HUES6 (cell line): ENCODE data around the gene RASA4B.
"Not testable (repeated sequence)": the region's sequence is repeated elsewhere in the genome, so short reads cannot be mapped to it uniquely, and the experiment has no call there.

ENCODE experiments used
- H3K27ac ChIP-seq: 2 replicates; pipeline ENCODE4 v1.7.0; 2013; ENCODE audit warnings: low read depth, mild to moderate bottlenecking, low read length, inconsistent platforms
- H3K27me3 ChIP-seq: 2 replicates; pipeline ENCODE4 v1.6.1; 2013; ENCODE audit warnings: low read length; ENCODE audit not compliant: control insufficient read depth, insufficient read depth
- H3K36me3 ChIP-seq: 2 replicates; pipeline ENCODE4 v1.6.1; 2013; ENCODE audit warnings: low read length; ENCODE audit not compliant: control insufficient read depth, insufficient read depth
- H3K4me1 ChIP-seq: 2 replicates; pipeline ENCODE4 v1.6.1; 2013; ENCODE audit warnings: low read length; ENCODE audit not compliant: control insufficient read depth, insufficient read depth
- H3K4me3 ChIP-seq: 2 replicates; pipeline ENCODE4 v1.5.1; 2013; ENCODE audit warnings: low read depth, low read length
- H3K9ac ChIP-seq: one replicate; pipeline ENCODE4 v1.6.1; 2013; ENCODE audit warnings: mild to moderate bottlenecking, low read length
- H3K9me3 ChIP-seq: 2 replicates; pipeline ENCODE4 v1.6.1; 2013; ENCODE audit warnings: low read depth, low read length; ENCODE audit not compliant: control insufficient read depth, insufficient read depth

RASA4B gene

DNA sequence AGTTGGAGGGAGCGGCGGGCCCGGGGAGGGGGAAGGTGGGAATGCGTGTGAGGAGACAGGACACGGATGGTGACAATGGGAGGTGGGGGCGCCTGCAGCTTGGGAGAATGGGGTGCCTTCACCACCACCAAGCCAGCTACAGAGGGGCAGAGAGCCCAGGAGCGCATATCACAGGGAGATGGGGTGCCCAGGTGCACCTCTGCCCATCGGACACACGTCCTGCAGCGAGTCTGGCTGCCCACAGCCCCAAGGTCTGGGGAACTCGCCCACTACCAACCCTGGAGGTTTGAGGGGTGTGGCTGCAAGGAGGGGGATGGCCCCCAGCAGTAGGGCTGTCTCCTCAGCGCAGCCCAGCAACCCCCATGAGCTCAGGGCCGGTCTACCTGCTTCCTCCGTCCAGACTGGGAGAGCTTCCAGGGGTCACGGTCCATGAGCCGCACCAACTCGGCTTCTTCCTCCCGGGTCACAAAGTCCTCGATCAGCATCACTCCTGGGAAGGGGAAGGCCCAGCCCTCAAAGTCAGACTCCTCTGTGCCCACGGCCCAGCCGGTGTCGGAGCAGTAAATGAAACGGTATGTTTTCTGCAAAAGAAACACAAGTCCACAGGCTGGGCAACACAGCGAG lies 58.2 kb downstream of the RASA4B start:
- Histone ChIP-seq H3K27ac (no peak overlapping the region), H3K9ac (no peak overlapping the region), H3K4me3 (no peak overlapping the region), H3K36me3 (peaks cover 49% of the 10 kb centered on the region), H3K9me3 (no peaks in the 10 kb centered on the region), H3K4me1 (0 out of 2 replicates have a peak, but pooled peaks cover 4% of the 10 kb centered on the region), H3K27me3 (no peaks in the 10 kb centered on the region)

DNA sequence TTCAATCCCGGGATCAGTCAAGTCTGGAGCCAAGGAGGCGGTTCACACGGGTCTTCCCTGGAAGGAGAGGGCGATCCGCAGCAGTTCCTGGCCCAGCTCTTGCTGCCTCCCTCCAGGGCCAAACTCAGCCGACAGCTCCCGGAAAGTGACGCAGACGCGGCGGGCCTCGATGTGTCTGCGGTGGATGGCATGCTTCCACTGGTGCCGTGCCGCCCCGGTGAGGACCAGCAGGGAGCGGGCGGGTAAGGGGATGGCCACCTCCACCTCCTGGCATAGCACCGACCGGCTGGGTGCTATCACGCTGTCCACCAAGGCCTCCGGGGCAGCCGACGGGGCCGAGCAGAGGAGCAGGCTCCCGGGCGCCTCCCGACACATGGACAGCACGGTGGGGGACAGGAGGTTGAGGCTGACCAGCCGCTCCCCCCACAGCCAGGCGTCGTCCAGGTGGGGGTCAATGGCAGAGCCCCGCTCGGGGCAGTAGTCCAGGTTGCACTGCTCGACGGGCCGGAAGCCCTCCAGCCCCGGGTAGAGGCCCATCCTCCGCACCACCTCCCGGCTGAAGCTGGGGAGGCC lies 60.1 kb downstream of the RASA4B start:
- Histone ChIP-seq H3K27me3 (no peaks in the 10 kb centered on the region), H3K4me3 (no peak overlapping the region), H3K9me3 (no peaks in the 10 kb centered on the region), H3K4me1 (no peaks in the 10 kb centered on the region), H3K9ac (no peak overlapping the region), H3K36me3 (peaks cover 49% of the 10 kb centered on the region), H3K27ac (no peak overlapping the region)

DNA sequence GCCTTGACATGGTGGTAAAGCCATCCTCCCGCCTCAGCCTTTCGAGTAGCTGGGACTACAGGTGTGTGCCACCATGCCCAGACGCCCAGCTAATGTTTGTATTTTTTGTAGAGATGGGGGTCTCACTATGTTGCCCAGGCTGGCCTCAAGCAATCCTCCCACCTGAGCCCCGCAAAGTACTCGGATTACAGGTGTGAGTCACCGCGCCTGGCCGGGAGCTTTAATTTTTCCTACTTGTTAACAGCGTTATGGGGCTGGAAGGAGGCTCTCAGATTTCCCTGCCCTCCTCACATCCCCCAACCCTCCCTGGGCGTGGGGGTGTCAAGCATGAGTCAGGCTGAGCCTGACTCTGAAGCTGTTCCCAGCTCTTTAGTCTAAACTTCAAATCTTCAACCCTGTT lies 61.2 kb downstream of the RASA4B start:
- H3K36me3 ChIP-seq = peaks cover 49% of the 10 kb centered on the region
- peaks cover 6% of the 10 kb centered on the region; the same call in 1 of the 2 replicates for H3K4me1 ChIP-seq
- no peak overlapping the region for H3K4me3 ChIP-seq
- H3K9me3 ChIP-seq = no peaks in the 10 kb centered on the region
- no peaks in the 10 kb centered on the region for H3K27me3 ChIP-seq
- no peak overlapping the region for H3K27ac ChIP-seq
- no peak overlapping the region for H3K9ac ChIP-seq

DNA sequence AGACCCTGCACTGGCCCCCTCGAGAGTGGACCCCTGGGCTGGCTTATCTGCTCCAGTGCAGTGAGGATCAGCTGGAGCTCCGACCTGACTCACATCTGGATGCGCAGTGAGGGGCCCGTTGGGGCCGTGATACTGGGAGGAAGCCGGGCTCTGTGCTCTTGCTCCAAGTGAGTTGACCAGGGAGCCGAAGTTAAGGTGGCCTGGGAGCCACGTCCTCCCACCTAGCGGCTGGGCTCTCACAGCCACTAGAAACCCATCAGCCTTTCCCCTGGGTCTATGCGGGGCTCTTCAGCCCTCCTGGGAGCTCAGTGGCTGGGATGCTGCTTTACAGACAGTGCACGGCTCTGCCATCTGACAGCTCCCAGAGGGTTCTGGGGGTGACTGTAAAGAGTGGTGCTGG lies 62.0 kb downstream of the RASA4B start:
- Histone ChIP-seq H3K9me3 (no peaks in the 10 kb centered on the region), H3K9ac (no peak overlapping the region), H3K27ac (no peak overlapping the region), H3K36me3 (peaks cover 49% of the 10 kb centered on the region), H3K4me3 (no peak overlapping the region), H3K4me1 (peaks cover 7% of the 10 kb centered on the region; the same call in 1 of the 2 replicates), H3K27me3 (no peaks in the 10 kb centered on the region)

DNA sequence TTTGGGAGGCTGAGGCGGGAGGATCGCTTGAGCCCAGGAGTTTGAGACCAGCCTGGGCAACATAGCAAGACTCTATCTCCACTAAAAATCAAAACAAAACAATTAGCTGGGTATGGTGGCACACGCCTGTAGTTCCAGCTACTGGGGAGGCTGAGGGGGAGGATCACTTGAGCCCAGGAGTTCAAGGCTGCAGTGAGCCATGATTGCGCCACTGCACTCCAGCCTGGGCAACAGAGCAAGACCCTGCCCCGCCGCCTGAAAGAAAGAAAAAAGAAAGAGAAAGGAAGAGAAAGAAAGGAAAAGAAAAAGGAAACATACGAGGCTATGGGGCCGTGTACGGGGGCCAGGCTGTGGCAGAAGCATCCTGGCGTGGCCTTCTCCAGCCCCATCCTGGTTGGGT lies 62.6 kb downstream of the RASA4B start:
- not testable (repeated sequence) for H3K4me1 ChIP-seq
- peaks cover 44% of the 10 kb centered on the region for H3K36me3 ChIP-seq

DNA sequence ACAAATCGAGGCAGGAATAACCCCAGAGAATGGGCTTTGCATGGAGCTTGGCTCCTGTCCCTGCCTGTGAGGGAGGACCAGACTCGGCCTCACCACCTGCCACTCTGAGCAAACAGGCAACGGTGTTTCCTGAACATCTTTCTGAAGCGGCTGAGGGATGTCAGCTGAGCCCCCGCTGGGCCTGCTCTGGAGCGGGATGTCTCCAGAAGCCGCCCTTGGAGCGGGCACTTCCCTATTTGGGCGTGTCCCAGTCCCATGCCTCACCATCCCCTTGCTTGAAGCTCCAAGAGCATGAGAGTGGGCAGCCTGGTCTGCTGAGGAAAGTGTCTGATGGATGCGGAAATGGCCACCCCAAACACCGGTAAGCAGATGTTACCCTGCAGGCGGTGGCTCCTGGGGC lies 63.1 kb downstream of the RASA4B start:
- Histone ChIP-seq H3K27me3 (no peaks in the 10 kb centered on the region), H3K4me3 (no peak overlapping the region), H3K36me3 (peaks cover 42% of the 10 kb centered on the region), H3K9ac (no peak overlapping the region), H3K4me1 (peaks cover 7% of the 10 kb centered on the region; the same call in 1 of the 2 replicates), H3K9me3 (no peaks in the 10 kb centered on the region), H3K27ac (no peak overlapping the region)

More for the DNA sequence above, 62.6 kb downstream of the RASA4B start:
- H3K27ac ChIP-seq, H3K4me3 ChIP-seq, H3K9me3 ChIP-seq, H3K9ac ChIP-seq, H3K27me3 ChIP-seq: not testable (repeated sequence)

DNA sequence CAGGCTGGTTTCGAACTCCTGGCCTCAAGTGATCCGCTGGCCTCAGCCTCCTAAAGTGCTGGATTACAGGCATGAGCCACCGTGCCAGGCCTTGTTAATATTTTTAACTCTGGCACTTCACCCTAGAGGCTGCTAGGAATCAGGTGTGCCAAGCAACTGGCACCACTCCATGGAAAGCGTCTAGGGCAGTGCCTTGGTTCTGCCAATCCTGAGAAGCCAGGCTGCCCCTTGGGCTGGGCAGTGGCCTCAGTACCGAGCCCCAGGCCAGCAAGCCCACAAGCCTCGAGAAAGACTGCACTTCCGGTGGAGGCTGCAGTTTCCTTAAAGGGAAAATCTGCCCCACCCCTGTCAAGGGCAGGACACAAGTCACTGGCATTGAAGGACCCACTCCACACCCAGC lies 64.3 kb downstream of the RASA4B start:
- Histone ChIP-seq H3K9ac (no peak overlapping the region), H3K4me3 (no peak overlapping the region), H3K36me3 (peaks cover 30% of the 10 kb centered on the region), H3K4me1 (peaks cover 7% of the 10 kb centered on the region; the same call in 1 of the 2 replicates), H3K9me3 (no peaks in the 10 kb centered on the region), H3K27ac (no peak overlapping the region), H3K27me3 (no peaks in the 10 kb centered on the region)

DNA sequence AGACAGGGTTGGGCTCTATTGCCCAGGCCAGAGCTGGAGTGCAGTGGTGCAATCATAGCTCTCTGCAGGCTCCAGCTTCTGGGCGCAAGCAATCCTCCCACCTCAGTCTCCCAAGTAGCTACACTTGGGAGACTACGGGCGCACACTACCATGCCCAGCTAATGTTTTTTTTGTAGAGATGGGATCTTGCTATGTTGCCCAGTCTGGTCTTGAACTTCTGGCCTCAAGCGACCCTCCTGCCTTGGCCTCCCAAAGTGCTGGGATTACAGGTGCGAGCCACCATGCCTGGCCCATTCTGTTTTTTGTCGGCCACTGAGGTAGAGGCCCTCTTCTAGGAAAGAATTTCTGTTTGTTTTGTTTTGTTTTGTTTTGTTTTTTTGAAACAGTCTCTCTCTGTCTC lies 65.1 kb downstream of the RASA4B start:
- no peak overlapping the region for H3K27ac ChIP-seq
- H3K9ac ChIP-seq = no peak overlapping the region
- H3K4me1 ChIP-seq = peaks cover 7% of the 10 kb centered on the region; the same call in 1 of the 2 replicates

DNA sequence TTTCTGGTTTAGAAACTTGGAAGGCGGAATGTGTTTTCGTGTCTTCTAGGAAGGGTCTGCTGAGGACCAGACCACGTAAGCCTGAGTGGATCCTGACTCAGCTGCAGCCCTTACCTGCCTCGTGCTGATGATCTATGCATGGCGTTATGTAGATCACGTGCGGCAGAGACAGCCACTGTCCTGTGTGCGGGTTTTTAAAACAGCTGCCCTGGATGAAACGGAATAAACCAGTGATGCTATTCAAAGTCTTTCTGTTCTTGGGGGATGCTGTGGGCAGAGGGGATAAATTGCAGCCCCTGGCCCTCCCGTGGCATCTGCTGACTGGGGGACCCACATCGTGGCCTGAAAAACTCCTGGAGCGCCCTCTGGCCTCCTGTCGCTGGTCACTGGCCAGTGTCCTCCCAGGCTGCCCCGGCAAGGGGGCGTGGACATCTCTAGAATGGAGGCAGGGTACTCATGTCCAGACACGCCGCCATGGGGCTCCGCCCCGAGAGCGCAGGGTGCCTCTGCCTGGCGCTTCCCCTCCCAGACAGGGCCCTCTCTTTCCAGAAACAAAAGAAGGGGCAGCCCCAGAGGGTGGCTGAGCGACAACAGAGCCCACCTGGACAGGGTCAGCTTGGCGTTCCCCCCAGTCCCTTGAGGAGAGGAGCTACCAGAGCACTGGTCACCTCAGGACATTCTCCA lies 66.1 kb downstream of the RASA4B start:
- Histone ChIP-seq H3K9me3 (no peaks in the 10 kb centered on the region), H3K36me3 (peaks cover 25% of the 10 kb centered on the region), H3K9ac (no peak overlapping the region), H3K4me3 (no peak overlapping the region), H3K27me3 (no peaks in the 10 kb centered on the region), H3K27ac (no peak overlapping the region), H3K4me1 (peaks cover 7% of the 10 kb centered on the region; the same call in 1 of the 2 replicates)

More for the DNA sequence above, 65.1 kb downstream of the RASA4B start:
- Histone ChIP-seq H3K27me3 (no peaks in the 10 kb centered on the region), H3K9me3 (no peaks in the 10 kb centered on the region), H3K36me3 (peaks cover 26% of the 10 kb centered on the region), H3K4me3 (no peak overlapping the region)

DNA sequence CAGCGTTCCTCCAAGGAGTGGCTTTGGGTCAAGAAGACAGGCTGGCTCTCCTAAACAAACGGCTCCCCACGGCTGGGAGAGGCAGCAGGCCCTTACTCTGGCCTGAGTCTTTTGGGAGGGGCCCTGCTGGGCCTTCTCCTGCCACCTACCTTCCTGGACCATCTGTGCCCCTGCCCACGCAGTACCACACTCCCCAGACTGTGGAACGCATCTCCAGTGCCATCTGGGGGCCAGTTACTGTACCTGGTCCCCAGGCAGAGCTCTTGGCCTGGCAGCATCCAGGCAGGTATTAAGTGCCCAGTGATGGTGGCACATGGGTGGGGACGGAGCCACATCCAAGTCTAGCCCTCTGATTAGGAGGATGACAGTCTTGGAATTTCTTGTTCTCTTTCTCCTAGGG lies 67.3 kb downstream of the RASA4B start:
- H3K27ac ChIP-seq = no peak overlapping the region
- no peaks in the 10 kb centered on the region for H3K27me3 ChIP-seq
- H3K9ac ChIP-seq = no peak overlapping the region
- H3K36me3 ChIP-seq = peaks cover 16% of the 10 kb centered on the region
- no peak overlapping the region for H3K4me3 ChIP-seq
- H3K9me3 ChIP-seq = no peaks in the 10 kb centered on the region
- peaks cover 7% of the 10 kb centered on the region; the same call in 1 of the 2 replicates for H3K4me1 ChIP-seq

DNA sequence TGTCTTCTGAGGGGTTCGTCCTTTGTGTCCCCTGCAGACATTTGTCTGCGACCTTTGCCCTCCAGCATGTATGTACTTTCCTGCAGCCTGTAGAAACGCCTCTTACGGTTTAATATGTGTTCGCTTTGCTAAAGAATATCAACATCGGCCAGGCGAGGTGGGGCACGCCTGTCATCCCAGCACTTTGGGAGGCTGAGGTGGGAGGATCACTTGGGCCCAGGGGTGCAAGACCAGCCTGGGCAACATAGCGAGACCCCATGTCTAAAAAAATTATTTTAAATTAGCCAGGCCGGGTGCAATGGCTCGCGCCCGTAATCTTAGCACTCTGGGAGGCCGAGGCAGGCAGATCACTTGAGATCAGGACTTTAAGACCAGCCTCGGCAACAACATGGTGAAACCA lies 68.4 kb downstream of the RASA4B start:
- no peak overlapping the region for H3K4me3 ChIP-seq

More for the DNA sequence above, 68.4 kb downstream of the RASA4B start:
- H3K9me3 ChIP-seq = no peaks in the 10 kb centered on the region
- peaks cover 17% of the 10 kb centered on the region for H3K36me3 ChIP-seq
- H3K4me1 ChIP-seq = peaks cover 7% of the 10 kb centered on the region; the same call in 1 of the 2 replicates
- no peak overlapping the region for H3K27ac ChIP-seq
- no peak overlapping the region for H3K9ac ChIP-seq
- H3K27me3 ChIP-seq = no peaks in the 10 kb centered on the region
